GM23338 (cell line): ENCODE measurements around the gene WFS1. TPM values are rescaled to one million over a fixed set of nuclear protein-coding genes. Genes with fewer than 3 reads are reported as not detected.

Experiments
- ATAC-seq: fragments of 200-7000 bp; cut with Tn5 transposase; 3 replicates; pipeline ENCODE4 v1.9.1; 2020
- DNase-seq: peaks from one replicate; pipeline ENCODE4 v3.0.0-alpha.2; 2015; ENCODE audit warnings: low spot score
- H2AFZ ChIP-seq: fragments of 200-600 bp; sonication (generic); 2 replicates; pipeline ENCODE4 v1.8.0; 2016; ENCODE audit warnings: antibody characterized with exemption, mild to moderate bottlenecking, moderate library complexity
- H3F3A ChIP-seq: fragments of 200-600 bp; sonication (generic); replicated peaks from 2 replicates; pipeline ENCODE4 v1.8.0; 2017; ENCODE audit warnings: antibody characterized with exemption, mixed run types, low read depth
- H3K27ac ChIP-seq: fragments of 200-600 bp; sonication (generic); 2 replicates; pipeline ENCODE4 v1.6.1; 2016; ENCODE audit warnings: low read depth
- H3K27me3 ChIP-seq: fragments of 200-600 bp; sonication (generic); 2 replicates; pipeline ENCODE4 v1.8.0; 2016; ENCODE audit warnings: mild to moderate bottlenecking, mixed run types, moderate library complexity; ENCODE audit not compliant: insufficient read depth
- H3K36me3 ChIP-seq: fragments of 200-600 bp; sonication (generic); 2 replicates; pipeline ENCODE4 v1.8.0; 2016; ENCODE audit warnings: mild to moderate bottlenecking; ENCODE audit not compliant: insufficient read depth
- H3K4me1 ChIP-seq: fragments of 200-600 bp; sonication (generic); 2 replicates; pipeline ENCODE4 v1.8.0; 2016; ENCODE audit warnings: mild to moderate bottlenecking, moderate library complexity; ENCODE audit not compliant: insufficient read depth
- H3K4me2 ChIP-seq: fragments of 200-600 bp; sonication (generic); 2 replicates; pipeline ENCODE4 v1.7.1; 2017; ENCODE audit warnings: mixed run types
- H3K4me3 ChIP-seq: fragments of 200-600 bp; sonication (generic); 2 replicates; pipeline ENCODE4 v1.6.1; 2016; ENCODE audit warnings: mixed run types
- H3K79me2 ChIP-seq: fragments of 200-600 bp; sonication (generic); replicated peaks from 2 replicates; pipeline ENCODE4 v1.8.0; 2017; ENCODE audit warnings: mild to moderate bottlenecking; ENCODE audit not compliant: insufficient read depth
- H3K9me2 ChIP-seq: fragments of 200-600 bp; sonication (generic); 2 replicates; pipeline ENCODE4 v1.8.0; 2017; ENCODE audit not compliant: insufficient read depth
- H4K20me1 ChIP-seq: fragments of 200-600 bp; sonication (generic); replicated peaks from 2 replicates; pipeline ENCODE4 v1.8.0; 2017; ENCODE audit warnings: mild to moderate bottlenecking; ENCODE audit not compliant: insufficient read depth
- H3K27ac Mint-ChIP-seq: 2 replicates; pipeline ENCODE4 v1.8.0; 2020; ENCODE audit warnings: inconsistent platforms, mild to moderate bottlenecking, moderate library complexity, mixed read lengths
- H3K27me3 Mint-ChIP-seq: 3 replicates; pipeline ENCODE4 v1.8.0; 2022; ENCODE audit warnings: low read depth, mild to moderate bottlenecking, moderate library complexity, mixed read lengths, inconsistent platforms; ENCODE audit not compliant: insufficient read depth, poor library complexity
- H3K36me3 Mint-ChIP-seq: 3 replicates; pipeline ENCODE4 v1.8.0; 2021; ENCODE audit warnings: low read depth, mild to moderate bottlenecking, inconsistent platforms, moderate library complexity, mixed read lengths
- H3K4me1 Mint-ChIP-seq: 3 replicates; pipeline ENCODE4 v1.8.0; 2020; ENCODE audit warnings: mild to moderate bottlenecking, inconsistent platforms, mixed read lengths
- H3K4me3 Mint-ChIP-seq: 3 replicates; pipeline ENCODE4 v1.8.0; 2021; ENCODE audit warnings: moderate library complexity, mild to moderate bottlenecking, inconsistent platforms, mixed read lengths
- H3K9me3 Mint-ChIP-seq: 3 replicates; pipeline ENCODE4 v1.8.0; 2020; ENCODE audit warnings: moderate library complexity, mild to moderate bottlenecking, inconsistent platforms, mixed read lengths
- CREB1 ChIP-seq: fragments of 250-450 bp; sonication (Bioruptor Pico); IDR thresholded peaks from 2 replicates; pipeline ENCODE4 v1.5.0; 2020; ENCODE audit warnings: low read depth, mild to moderate bottlenecking, moderate library complexity
- CTCF ChIP-seq, 2 experiments: fragments of 200-600 bp in 1 of 2; sonication (generic) in 1 of 2; conservative IDR thresholded peaks; 2 replicates each; pipeline versions ENCODE4 v1.5.1 to v1.6.1; 2016 to 2017; ENCODE audit warnings: antibody characterized with exemption in 2 of 2, low read depth in 2 of 2, mild to moderate bottlenecking in 2 of 2, moderate library complexity in 1 of 2
- ETS1 ChIP-seq: IDR thresholded peaks from 2 replicates; pipeline ENCODE4 v1.6.1; 2016; ENCODE audit warnings: antibody characterized with exemption
- EZH2 ChIP-seq: fragments of 200-600 bp; sonication (generic); IDR thresholded peaks from one replicate; pipeline ENCODE4 v1.8.0; 2017; ENCODE audit warnings: antibody characterized with exemption, mild to moderate bottlenecking, low read depth; ENCODE audit not compliant: unreplicated experiment
- EZH2phosphoT487 ChIP-seq: fragments of 200-600 bp; sonication (generic); IDR thresholded peaks from one replicate; pipeline ENCODE4 v1.8.1; 2018; ENCODE audit warnings: antibody characterized with exemption; ENCODE audit not compliant: unreplicated experiment
- JUNB ChIP-seq: IDR thresholded peaks from one replicate; pipeline ENCODE4 v1.6.1; 2016; ENCODE audit warnings: antibody characterized with exemption; ENCODE audit not compliant: unreplicated experiment
- NANOG ChIP-seq: IDR thresholded peaks from 2 replicates; pipeline ENCODE4 v1.6.1; 2016; ENCODE audit warnings: antibody characterized with exemption, borderline replicate concordance
- POLR2AphosphoS5 ChIP-seq: IDR thresholded peaks from 2 replicates; pipeline ENCODE4 v1.6.1; 2016; ENCODE audit warnings: antibody characterized with exemption, low read depth
- REST ChIP-seq: IDR thresholded peaks from one replicate; pipeline ENCODE4 v1.6.1; 2018; ENCODE audit warnings: antibody characterized with exemption; ENCODE audit not compliant: unreplicated experiment
- STAT1 ChIP-seq: IDR thresholded peaks from one replicate; pipeline ENCODE4 v1.6.1; 2016; ENCODE audit warnings: antibody characterized with exemption; ENCODE audit not compliant: unreplicated experiment
- ZNF114 ChIP-seq: fragments of 250-450 bp; sonication (Bioruptor Pico); IDR thresholded peaks from 2 replicates; pipeline ENCODE4 v1.5.0; 2020; ENCODE audit warnings: mild to moderate bottlenecking, moderate library complexity
- ZNF331 ChIP-seq: fragments of 250-450 bp; sonication (Bioruptor Pico); IDR thresholded peaks from 2 replicates; pipeline ENCODE4 v1.5.0; 2020; ENCODE audit warnings: low read depth, mild to moderate bottlenecking, moderate library complexity
- polyA plus RNA-seq: library from polyadenylated mRNA; unstranded; fragments of >200 nt; fragmentation: Nextera tagmentation; extraction: Ambion mirVana; gene quantifications from 2 replicates; pipeline ENCODE4 v1.2.1, GENCODE V29; 2016
- total RNA-seq: library from RNA; depleted of rRNA; stranded (reverse); fragments of >200 nt; shearing (Covaris generic); gene quantifications from 2 replicates; pipeline ENCODE4 v1.2.3, GENCODE V29; 2014

WFS1 gene
- total and polyA plus RNA-seq, 2 experiments from 2014 or later: 24.7 to 45.4 TPM

- Histone ChIP-seq H3K4me3 (no peak overlapping the region), H3K4me1 (no peaks in the 10 kb centered on the region), H3K27me3 (no peaks in the 10 kb centered on the region), H2AFZ (no peak overlapping the region), H4K20me1 (no peaks in the 10 kb centered on the region), H3K36me3 (no peaks in the 10 kb centered on the region), H3K4me2 (no peak overlapping the region), H3K27ac (no peak overlapping the region), H3K79me2 (no peaks in the 10 kb centered on the region), H3K9me2 (no peaks in the 10 kb centered on the region), H3F3A (no peaks in the 10 kb centered on the region)
- ATAC-seq: no peak
- DNase-seq: no peak
- Mint-ChIP-seq H3K4me1 (peaks cover 3% of the 10 kb centered on the region), H3K36me3 (no peaks in the 10 kb centered on the region), H3K27ac (no peak overlapping the region), H3K27me3 (peaks cover 8% of the 10 kb centered on the region), H3K4me3 (no peak overlapping the region), H3K9me3 (no peaks in the 10 kb centered on the region)
- TF ChIP-seq NANOG: no peak
- TF ChIP-seq REST: no peak
- no peak for TF ChIP-seq STAT1
- TF ChIP-seq ZNF331: no peak
- TF ChIP-seq EZH2phosphoT487: no peak
- TF ChIP-seq CREB1 (CRISPR knock-in tag): no peak
- no peak for TF ChIP-seq CTCF (conservative IDR thresholded peaks at IDR 0.05; ENCODE audit: low read depth in 2 of 2)
- TF ChIP-seq EZH2: no peak
- no peak for TF ChIP-seq ETS1
- no peak for TF ChIP-seq POLR2AphosphoS5
Measured at GRCh38 chr4:6233929-6234328, 35.7 kb upstream of the WFS1 start.

- Histone ChIP-seq H3K79me2 (no peaks in the 10 kb centered on the region), H3K4me2 (no peak overlapping the region), H4K20me1 (no peaks in the 10 kb centered on the region), H2AFZ (no peak overlapping the region), H3F3A (no peaks in the 10 kb centered on the region), H3K36me3 (no peaks in the 10 kb centered on the region), H3K27ac (no peak overlapping the region), H3K4me1 (no peaks in the 10 kb centered on the region), H3K27me3 (no peaks in the 10 kb centered on the region), H3K9me2 (no peaks in the 10 kb centered on the region), H3K4me3 (no peak overlapping the region)
- no peak for ATAC-seq
- Mint-ChIP-seq H3K36me3 (no peaks in the 10 kb centered on the region), H3K9me3 (no peaks in the 10 kb centered on the region), H3K27ac (no peak overlapping the region), H3K4me1 (no peaks in the 10 kb centered on the region), H3K4me3 (no peak overlapping the region), H3K27me3 (peaks cover 4% of the 10 kb centered on the region)
- DNase-seq: no peak
- TF ChIP-seq ETS1: no peak
- no peak for TF ChIP-seq STAT1
- TF ChIP-seq ZNF114 (CRISPR knock-in tag): no peak
- no peak for TF ChIP-seq POLR2AphosphoS5
- TF ChIP-seq JUNB: no peak
- no peak for TF ChIP-seq CTCF (conservative IDR thresholded peaks at IDR 0.05; ENCODE audit: low read depth in 2 of 2)
Measured at GRCh38 chr4:6235012-6235411, 34.6 kb upstream of the WFS1 start.
